ENCODE data around the gene DDX41.

DDX41 gene

GRCh38 chr5:177483042-177483441, 33.7 kb downstream of the DDX41 start:
- no peak for DNase-seq

- DNase-seq = no peak
Observed at GRCh38 chr5:177482359-177482795, 34.4 kb downstream of the DDX41 start.

- no peak for DNase-seq
Observed at GRCh38 chr5:177479774-177480173, 37.0 kb downstream of the DDX41 start.

- no peak for DNase-seq
Observed at GRCh38 chr5:177478711-177479646, 37.8 kb downstream of the DDX41 start.

- DNase-seq = no peak
Observed at GRCh38 chr5:177477701-177478477, 38.9 kb downstream of the DDX41 start.

GRCh38 chr5:177476531-177477233, 40.1 kb downstream of the DDX41 start:
- DNase-seq = no peak

GRCh38 chr5:177475563-177476427, 41.0 kb downstream of the DDX41 start:
- DNase-seq = no peak

- no peak for DNase-seq
Observed at GRCh38 chr5:177474846-177475562, 41.8 kb downstream of the DDX41 start.

GRCh38 chr5:177474002-177474476, 42.7 kb downstream of the DDX41 start:
- DNase-seq = no peak

GRCh38 chr5:177473443-177474001, 43.2 kb downstream of the DDX41 start, which contains the start of gene DBN1:
Gene DBN1 (minus strand): TSS chr5:177473634. CDS start chr5:177473521, 113 bp downstream.
- DNase-seq = no peak

GRCh38 chr5:177472460-177473442, 44.0 kb downstream of the DDX41 start:
- no peak for DNase-seq

- DNase-seq = no peak
Observed at GRCh38 chr5:177471610-177472356, 45.0 kb downstream of the DDX41 start.

GRCh38 chr5:177470759-177471536, 45.8 kb downstream of the DDX41 start:
- DNase-seq = no peak

- no peak for DNase-seq
Observed at GRCh38 chr5:177469750-177470525, 46.8 kb downstream of the DDX41 start.

GRCh38 chr5:177468685-177469628, 47.8 kb downstream of the DDX41 start:
- DNase-seq = no peak

- no peak for DNase-seq
Observed at GRCh38 chr5:177468329-177468684, 48.5 kb downstream of the DDX41 start.

All from NCI-H1092 (cell line).